ENCODE measurements around the gene L1TD1.
"Not testable (repeated sequence)": the region's sequence is repeated elsewhere in the genome, so short reads cannot be mapped to it uniquely, and the experiment has no call there.

The L1TD1 gene

GRCh38 chr1:62239652-62240403 lies 45.2 kb downstream of the L1TD1 start:
- not testable (repeated sequence) for DNase-seq

DNA sequence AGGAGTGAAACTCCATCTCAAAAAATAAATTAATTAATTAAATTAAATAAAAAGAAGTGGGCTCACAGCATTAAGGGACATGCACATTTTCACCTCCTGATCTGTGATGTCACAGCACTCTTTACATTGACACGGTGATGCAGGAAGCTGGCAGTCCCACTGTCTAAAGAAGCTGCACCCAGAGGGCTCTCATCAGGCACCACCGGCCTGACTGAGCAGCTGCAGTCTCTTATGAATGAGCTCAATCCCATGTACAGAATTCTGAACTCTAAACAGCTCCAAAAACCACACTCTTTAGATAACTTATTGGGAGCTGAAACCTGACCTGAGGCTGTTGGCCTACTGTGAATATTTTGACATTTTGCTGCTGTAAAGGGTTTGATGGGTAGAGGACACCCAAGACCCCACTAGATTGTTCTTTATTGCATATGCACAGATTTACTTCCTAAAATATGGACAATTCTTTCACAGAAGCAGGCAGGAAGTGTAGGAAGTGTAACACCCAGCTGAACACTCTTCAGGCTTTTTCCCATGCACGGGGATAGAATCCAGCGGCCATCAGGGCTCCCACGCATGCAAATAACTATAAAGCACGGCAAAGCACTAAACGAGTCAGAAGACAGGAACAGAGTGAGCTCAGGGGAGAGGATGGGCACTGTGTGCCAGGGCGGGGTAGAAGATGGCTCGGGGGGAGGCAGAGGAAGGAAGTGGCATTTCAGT lies 46.2 kb downstream of the L1TD1 start:
- no peak for DNase-seq

DNA sequence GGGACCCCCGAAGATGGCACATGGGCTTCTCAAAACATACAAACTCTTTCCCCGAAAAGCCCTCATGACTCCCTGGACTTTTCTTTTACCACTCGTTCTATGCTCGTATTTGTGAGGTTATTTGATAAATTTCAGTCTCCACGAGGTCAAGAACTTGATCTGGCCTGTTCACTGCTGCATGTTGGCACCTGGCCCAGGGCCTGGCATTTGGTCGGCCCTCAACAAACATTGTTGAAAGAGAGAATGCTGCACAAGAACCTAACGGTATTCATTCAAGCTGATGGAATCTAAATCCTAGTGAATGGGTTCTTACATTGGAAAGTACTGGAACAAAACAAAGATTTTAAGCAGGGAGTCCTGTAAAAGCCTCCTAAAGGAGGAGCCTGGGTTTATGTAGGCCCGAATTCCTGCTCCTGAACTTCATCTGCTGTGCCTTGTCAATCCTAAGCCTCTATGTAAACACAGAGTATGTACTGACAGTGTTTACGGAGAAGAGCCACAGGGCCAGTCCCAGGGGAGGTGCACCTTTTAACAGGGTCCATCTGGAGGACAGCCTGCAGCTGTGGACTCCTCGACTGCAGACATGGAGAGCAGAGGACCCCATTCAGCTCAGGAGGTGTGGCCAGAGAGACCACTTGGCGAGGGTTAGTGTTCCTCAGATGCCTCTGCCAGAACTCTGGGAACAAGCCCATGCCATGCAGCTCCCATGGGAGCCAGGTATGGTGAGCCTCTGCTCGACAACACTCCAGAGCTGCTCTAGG lies 46.9 kb downstream of the L1TD1 start:
- no peak for DNase-seq

GRCh38 chr1:62244380-62244779 lies 49.7 kb downstream of the L1TD1 start:
- not testable (repeated sequence) for DNase-seq

DNA sequence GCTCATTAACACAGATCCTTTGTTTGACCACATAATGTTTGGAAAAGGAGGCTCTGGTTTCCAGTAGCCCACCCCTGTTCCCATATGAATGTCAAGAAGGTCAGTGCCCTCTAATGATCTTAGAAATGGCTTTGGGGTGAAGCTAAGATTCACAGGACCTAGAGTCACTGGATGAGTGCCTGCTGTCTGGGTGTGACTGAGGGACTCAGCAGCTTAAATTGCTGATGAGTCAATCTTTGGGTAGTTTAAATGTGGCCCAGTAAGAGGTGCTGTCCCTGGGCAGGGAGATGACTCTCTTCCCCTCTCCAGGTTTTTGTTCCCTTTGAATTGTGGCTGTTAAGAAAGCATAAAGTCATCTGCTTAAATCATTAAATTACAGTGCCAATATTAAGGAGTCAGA lies 50.6 kb downstream of the L1TD1 start:
- no peak for DNase-seq

DNA sequence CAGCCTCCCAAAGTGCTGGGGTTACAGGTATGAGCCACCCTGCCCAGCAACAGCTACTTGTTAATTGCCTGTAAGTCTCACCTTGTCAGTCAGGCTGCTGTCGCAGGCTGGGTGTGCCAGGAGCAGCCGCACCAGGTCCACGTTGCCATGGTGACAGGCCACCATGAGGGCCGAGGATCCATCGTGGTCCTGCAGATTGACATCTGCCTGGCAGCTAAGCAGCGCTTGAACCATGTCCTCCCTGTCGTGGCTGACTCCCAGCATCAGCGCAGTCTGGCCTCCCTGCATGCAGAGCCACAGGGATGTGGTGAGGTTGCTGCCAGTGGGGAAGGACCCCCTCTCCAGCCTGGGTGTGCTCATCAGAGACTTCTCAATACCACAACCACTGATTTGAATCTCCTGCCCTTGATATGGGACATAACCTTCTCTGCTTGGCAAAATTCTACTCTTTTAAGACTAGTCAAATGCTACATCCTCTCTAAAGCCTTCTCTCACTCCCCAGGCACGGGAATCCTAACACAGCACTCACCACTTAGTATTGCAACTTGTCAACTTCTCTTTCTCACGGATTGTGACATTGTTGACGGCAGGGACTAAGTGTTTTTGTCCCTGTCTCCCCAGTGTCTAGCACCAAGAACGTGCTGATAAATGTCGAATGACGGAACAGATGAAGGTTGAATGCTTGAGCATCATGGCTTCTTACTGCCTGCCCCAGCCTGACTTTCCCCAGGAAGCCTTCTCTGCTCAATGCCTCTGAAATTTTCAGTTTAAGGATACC lies 52.9 kb downstream of the L1TD1 start:
- no peak for DNase-seq

GRCh38 chr1:62250126-62250726 lies 55.6 kb downstream of the L1TD1 start:
- DNase-seq: no peak

DNA sequence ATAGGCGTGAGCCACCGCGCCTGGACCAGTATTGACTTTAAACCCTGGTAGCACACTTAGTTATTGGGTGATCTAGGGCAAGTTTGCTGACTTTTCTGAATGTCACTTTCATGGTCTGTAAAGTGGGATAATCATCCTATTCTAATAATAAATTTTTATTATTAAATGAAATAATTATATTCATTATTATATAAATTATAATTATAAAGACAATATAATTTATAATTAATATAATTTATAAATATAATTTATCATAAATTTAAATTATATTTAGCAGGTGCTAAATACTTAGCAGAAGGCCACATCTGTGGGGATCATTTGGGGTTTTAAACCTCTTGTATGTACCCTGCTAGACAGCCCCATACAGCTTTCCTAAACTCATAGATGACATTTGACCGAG lies 64.9 kb downstream of the L1TD1 start:
- DNase-seq: no peak

- DNase-seq: no peak
Observed at GRCh38 chr1:62260688-62261087, 66.0 kb downstream of the L1TD1 start.

All from NCI-H1048 (cell line).